GM19455 (cell line): Measurements from ENCODE around the gene PRR5.
"Not testable (repeated sequence)": the region's sequence is repeated elsewhere in the genome, so short reads cannot be mapped to it uniquely, and the experiment has no call there.

Experiments
- ATAC-seq: cut with Tn5 transposase; IDR thresholded peaks from one replicate; pipeline ENCODE4 v1.9.1; 2021; ENCODE audit not compliant: unreplicated experiment

PRR5 gene

DNA sequence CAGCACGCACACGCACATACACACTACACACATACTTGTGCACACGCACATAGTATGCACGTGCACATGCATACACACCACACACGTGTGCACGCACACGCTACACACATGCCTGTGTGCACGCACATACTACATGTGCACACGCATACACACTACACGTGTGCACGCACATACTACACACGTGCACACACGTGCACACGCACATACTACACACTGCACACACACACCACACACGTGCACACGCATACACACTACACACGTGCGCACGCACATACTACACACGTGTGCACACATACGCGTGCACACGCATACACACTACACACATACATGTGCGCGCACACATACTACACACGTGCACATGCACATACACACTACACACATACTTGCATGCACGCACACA, 30.7 kb downstream of the PRR5 start:
- ATAC-seq: no peak

DNA sequence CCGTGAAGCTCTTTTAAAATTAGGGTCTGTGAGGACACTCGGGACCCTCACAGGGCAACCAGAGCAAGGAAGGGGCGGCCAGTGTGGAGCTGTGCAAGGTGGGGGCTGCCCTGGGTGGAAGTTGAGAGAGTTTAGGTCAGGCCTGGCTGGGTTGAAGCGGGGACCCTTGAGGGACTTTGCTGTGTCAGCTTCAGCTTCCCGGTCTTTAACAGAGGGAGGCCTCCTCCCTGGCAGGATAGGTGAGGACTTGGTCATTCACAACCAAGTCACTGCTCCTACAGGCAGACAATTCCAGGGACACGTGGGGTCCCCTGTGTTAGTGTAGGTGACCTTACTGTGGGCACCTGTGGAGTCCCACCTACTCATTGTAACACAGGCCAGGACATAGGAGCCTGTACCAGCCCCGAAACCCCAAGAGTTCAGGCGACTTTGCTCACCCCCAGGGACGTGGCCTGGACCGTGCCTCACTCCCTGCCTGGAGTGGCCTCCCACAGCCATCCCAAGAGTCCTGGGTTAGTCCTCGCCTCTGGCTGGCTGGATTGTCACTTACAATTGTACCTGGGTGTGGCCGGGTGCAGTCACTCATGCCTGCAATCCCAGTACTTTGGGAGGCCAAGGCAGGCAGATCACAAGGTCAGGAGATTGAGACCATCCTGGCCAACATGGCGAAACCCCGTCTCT, 31.6 kb downstream of the PRR5 start:
- ATAC-seq: no peak

DNA sequence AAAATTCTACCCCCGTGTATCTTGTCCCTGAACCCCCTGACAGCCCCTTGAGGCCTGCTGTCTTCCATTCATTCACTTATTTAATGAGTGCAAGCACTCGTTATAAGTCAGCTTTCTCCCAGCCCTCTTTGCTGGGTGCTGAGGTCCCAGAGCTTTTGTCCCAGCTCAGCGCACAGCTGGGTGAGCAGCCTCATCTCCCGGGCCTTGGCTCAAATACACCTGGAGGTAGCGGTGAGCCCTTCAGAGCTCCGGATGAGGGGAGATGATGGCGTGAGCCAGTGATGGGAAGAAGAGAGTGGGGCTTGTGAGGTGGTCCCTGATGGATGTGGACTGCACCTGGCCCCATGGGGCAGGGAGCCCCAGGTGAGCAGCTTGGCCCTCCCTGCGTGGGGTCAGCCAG, 32.3 kb downstream of the PRR5 start:
- no peak for ATAC-seq

DNA sequence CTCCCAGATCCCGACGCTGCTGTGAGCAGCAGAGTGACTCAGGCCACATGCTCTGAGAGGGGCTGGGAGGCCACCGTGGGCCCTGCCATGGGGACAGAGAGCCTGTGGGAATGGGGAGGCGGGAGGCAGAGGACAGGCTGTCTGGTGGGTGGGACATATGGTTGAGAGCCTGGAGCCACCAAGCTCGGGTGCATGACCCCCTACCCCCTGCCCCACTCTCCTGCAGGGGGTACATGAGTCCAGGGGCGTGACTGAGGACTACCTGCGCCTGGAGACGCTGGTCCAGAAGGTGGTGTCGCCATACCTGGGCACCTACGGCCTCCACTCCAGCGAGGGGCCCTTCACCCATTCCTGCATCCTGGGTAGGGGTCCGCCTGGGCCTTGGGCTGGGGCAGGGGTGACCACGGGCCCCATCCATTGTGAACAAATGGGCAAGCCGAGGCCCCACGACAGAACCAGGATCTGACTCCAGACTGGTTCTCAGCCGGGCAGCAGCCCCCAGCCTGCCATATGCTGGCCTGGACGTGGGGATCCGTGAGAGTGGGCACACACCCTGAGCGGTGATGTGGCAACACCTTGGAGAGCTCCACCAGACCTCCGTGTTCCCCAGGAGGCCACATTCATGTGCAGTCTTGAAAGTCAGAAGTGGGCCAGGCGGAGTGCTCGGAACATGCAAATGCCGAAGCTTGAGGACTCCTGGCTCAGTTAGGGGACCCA, 33.0 kb downstream of the PRR5 start:
- ATAC-seq: no peak

DNA sequence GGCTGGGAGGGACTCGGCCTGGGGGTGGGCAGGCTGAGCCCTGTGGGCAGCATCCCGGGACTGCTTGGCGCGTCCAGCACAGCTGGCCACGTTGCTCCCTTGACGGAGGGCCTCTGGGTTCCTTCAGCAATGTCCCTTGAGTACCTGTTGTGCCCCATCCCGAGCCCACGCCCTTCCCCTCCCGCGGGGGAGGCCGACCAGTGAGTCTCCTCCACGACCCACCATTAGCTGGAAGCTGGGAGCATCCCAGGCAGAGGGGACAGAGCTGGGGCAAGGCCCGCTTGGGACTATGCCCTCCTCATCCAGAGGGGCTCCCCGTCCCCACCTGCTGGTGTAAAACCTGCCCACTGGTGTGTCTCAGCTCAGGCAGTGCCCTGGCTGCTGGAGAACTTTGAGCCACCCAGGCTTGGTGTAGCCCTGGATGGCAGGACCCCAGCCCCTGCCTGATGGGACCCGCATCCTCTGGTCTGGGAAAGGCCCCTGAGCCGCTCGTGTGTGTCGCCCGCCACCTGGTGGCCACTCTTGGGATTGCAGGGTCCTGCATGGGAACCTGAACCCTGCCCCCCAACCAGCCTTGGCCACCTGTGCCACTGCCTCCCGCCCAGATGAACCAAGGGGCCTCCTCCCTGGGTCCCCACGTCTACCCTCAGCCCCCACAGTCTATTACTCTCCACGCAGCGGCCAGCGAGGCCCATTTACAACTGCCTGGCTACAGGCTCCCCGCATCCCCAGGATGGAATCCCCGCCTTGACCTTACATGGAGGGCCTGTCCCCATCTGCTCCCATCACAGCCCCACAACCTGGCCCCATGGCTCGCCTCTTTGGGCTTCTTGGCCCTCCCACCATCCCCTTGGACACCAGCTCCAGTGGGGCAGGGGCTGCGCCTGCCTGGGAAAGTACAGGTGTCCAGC, 33.8 kb downstream of the PRR5 start:
- ATAC-seq: no peak

DNA sequence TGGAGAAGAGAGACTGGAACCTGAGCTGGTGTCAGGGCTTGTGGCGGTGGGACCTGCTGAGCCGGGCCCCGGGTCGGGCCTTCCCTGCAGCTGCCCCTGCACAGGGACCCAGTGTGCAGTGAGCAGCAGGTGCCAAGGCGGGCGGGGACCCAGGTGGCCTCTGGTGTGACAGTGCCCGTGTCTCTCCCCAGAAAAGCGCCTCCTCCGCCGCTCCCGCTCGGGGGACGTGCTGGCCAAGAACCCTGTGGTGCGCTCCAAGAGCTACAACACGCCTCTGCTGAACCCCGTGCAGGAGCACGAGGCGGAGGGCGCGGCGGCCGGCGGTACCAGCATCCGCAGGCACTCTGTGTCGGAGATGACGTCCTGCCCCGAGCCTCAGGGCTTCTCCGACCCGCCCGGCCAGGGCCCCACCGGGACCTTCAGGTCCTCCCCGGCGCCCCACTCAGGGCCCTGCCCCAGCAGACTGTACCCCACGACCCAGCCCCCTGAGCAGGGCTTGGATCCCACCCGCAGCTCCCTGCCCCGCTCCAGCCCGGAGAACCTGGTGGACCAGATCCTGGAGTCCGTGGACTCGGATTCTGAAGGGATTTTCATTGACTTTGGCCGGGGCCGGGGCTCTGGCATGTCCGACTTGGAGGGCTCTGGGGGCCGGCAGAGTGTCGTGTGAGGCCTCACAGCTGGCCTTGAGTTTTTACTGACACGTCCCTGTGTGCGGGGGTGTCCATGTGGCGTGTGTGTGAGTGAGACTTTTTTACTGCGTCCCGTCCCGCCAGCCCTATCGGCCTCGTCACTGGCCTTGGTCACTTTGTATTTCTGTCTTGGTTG, 34.8 kb downstream of the PRR5 start:
- no peak for ATAC-seq

DNA sequence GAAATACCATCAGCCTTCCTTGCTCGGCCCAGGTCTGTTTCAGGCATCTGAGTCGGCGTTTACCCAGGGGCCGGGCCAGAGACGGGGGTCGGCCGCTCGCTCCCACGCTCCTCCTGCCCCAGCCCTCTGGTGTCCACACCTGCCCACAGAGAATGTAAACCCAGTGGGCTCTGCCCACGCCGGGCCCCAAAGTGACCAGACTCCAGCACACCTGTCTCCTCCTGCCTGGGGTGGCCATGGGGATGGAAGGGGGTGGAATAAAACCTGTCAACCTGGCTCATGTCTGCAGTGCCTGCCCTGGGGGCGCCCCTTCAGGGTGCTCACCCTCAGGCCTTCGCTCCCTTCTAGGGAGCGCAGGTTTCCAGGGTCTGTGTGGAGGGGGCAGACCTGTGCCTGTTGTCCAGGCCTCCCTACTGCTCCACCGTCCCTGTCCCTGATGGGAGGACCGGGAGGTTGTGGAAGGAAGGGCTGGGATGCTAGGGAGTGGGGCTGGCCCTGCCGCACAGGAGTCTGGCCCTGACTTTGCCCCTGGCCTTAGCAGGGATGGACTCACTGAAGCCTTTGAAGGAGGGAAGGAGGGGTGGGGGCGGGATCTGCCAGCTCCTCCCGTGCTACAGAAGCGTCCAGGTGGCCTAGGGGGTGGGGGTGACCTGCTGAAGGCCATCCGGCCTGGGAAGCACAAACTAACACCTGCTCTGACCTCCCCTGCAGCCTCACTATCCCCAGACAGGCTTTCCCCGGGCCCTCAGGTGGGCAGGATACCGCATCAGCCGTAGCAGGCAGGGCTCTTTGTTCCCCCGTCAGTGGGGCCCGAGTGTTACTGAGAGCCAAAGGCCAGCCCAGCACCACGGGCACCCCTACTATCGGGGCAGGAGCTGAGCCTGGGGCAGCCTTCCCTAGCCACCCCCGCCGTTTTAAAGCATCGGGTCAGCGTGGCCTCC, 35.7 kb downstream of the PRR5 start:
- no peak for ATAC-seq

DNA sequence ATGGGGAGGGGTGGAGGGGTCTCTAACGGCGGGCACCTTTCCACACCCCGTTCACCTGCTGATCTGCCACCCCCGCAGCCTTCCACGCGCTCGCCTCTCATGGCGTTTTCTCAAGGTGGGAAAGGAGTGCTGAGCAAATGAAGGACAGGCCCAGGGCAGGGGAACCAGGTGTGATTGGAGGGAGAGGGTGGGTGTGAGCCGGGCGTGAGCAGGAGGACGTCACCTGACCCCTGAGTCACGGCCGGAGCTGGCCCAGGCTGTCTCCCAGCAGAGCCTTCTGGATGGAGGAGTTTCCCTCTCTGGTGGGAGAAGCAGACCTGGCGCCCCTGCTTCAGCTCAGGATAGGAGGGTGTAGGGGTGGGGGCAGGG, 36.3 kb downstream of the PRR5 start:
- ATAC-seq: no peak

DNA sequence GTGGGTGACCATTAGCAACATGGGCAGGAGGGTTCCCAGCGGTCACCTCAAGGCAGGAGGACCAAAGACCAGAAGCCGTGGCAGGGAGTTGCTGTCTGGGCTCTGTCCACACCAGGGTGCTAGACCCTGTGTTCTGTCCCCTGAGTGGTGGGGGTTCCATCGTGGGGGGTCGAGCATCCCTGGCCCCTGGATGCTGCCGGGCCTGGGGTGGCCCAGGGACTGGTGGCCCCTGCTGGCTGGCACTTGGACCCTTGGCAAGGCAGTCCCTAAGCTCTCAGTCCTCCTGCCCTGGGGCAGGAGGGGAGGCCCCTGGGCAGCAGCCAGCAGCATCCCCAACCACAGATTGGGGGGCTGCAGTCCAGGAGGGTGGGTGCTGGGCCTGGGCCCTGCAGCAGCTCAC, 37.0 kb downstream of the PRR5 start:
- no peak for ATAC-seq

DNA sequence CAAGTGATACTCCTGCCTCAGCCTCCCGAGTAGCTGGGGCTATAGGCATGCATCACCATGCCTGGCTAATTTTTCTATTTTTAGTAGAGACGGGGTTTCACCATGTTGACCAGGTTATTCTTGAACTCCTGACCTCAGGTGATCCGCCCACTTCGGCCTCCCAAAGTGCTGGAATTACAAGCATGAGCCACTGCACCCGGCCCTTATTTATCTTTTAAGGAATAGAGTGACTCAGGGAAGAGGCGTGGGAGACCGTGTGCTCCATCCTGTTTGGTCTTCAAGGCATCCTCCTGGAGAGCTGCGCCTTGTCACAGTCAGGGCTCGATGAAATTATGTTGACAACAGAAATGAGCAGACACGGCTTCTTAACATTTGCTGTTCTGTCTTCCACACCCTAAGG, 37.7 kb downstream of the PRR5 start:
- not testable (repeated sequence) for ATAC-seq

DNA sequence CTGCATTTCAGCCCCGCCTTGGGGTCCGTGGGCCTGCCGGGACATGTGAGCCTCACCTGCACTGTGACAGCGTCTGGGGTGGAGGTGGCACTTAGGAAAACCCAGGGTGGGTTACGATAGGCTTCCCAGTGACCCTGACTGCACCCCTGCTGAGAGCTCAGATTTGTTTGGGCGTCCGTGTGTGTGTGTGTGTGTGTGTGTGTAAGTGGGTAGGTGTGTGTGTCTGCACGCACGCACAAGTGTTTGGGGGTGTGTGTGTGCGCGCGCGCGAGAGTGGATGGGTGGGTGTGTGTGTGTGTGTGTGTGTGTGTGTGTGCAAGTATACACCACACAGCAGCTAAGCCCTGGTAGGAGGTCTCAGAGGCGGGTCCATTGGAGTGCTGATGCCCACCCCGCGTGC, 38.3 kb downstream of the PRR5 start:
- no peak for ATAC-seq

DNA sequence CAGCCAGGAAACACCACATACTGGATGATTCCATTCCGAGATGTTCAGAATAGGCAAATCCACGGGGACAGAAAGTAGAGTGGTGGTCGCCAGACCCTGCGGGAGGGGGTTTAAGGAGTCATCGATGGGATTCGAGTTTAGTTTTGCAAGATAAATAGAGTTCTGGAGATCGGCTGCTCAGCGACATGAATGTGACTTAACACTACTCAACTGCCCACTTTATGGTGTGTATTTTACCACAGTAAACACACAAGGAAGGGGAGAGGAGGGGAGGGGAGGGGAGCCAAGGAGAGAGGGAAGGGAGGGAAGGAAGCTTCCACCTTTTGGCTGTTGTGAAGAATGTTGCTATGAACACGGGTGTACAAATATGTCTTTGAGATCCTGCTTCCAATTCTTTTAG, 39.9 kb downstream of the PRR5 start:
- ATAC-seq: no peak

DNA sequence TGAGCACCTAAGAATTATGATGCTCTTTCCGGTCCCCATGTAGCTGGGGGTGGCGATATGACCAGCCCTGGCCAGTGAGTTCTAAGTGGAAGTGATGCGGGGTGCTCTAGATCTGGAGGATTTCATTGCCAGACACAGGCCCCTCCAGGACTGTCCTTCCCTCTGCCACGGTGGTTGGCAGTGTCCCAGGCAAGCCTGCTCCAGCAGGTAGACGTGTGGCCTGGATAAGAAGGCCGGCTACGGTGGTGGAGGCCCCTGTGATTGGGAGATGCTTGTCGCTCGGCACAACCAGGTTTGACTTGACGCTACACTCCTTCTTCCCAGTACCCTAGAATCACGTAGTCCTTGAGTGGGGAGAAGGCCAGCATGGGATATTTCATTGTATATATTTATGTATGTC, 41.2 kb downstream of the PRR5 start:
- no peak for ATAC-seq

DNA sequence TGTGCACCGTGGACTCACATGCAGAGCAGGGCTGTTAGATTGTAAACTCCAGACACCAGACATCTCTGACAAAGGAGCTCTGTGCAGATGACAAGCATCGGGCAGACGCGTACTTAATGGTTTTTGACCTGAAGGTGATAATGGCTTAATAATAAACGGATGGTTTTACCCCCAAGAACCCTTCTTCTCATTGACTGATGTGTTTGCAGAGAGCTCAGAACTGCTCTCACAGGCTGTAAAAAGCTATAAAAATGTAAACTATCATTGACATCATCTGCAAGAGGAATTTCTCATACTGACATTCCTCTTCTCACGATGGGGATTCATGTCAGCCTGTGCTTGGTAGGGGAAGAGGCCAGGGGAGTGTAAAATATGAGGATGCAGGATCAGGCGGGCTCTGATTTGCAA, 41.8 kb downstream of the PRR5 start:
- ATAC-seq: no peak

DNA sequence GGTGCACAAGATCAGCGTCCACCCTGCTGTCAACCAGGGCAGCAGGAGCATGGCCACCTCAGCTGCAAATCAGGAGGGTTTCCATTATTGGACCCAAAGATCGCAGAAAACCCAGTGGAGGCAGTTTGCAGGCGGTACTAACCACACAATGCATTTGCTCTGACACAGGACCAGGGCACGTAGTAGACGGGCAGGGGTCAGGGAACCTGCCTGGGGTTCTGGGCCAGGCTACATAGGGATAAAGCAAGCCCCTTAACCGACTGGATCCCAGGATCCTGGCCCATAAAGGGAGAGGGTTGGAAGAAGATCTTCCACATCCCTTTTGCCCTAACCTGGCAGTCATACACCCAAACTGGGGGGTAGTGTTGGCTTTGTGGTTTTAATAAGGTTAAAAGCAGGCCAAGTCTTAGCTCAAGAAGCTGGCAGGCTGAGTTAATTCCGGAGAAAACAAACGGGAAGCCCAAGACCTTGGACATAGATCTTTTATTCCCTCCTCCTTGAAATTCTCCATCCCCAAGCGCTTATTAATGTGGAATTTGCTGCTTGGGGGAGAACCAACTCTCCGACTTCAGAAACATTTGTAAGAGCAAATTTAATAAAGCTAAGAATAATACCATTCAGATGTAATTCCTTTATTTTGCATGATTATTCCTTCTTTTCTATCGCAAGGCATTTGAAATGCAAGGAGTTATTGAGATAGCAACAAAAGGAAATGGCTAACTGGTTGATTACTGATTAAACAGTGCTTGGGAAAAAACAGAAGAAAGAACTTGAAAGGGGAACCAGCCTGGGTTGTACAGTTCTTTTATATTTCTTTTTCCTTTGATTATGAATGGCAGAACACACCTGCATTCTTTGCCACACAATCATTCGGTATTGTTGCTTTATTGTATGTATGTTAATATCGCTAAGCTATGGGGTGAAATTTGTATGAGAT, 44.1 kb downstream of the PRR5 start:
- no peak for ATAC-seq

DNA sequence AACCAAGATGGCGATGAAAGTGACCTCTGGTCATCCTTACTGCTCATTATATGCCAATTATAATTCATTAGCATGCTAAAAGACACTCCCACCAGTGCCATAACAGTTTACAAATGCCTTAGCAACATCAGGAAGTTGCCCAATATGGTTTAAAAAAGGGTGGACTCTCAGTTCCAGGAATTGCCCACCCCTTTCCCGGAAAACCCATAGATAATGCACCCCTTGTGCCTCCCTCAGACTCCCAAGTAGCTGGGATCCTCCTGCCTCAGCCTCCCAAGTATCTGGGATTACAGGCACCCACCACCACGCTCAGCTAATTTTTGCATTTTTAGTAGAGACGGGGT, 45.8 kb downstream of the PRR5 start:
- ATAC-seq: not testable (repeated sequence)

DNA sequence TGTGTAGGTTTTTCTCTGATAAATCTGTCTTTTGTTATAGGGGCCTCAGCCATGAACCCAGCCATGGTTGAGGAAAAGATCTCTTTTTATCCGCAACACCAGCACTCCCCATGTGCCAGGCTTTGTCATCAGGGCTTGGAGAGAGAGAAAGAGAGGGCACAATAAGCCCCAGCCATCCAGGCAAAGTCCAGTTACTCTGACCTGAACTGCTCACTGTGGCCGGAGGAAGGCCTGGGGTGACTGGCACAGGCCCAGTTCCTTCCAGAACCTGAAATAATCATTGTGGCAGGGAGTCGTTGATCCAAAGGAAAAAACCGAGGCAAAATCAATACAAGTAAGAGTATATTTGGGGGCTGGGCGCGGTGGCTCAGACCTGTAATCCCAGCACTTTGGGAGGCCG, 46.5 kb downstream of the PRR5 start:
- no peak for ATAC-seq

DNA sequence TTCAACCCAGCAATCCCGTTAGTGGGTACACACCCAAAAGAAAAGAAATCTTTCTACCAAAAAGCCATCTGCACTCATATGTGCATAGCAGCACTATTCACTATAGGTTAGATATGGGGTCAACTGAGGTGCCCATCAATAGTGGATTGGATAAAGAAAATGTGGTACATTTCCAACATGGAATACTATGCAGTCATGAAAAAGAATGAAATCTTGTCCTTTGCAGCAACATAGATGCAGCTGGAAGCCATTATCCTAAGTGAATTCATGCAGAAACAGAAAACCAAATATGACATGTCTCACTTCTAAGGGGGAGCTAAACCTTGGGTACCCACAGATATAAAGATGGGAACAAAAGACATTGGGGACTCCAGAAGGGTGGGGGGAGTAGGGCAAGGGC, 48.5 kb downstream of the PRR5 start:
- no peak for ATAC-seq
